ENCODE results near the gene CX3CL1.

GRCh38 chr16:57419506-57419905, 47.2 kb downstream of the CX3CL1 start:
- no peak for TF ChIP-seq CTCF (IDR thresholded peaks at IDR 0.05)
- TF ChIP-seq POLR2A (IDR thresholded peaks at IDR 0.05), result no peak
